GM19240 (cell line): ENCODE results near the gene TMEM181.
"Not testable (repeated sequence)": the region's sequence is repeated elsewhere in the genome, so short reads cannot be mapped to it uniquely, and the experiment has no call there.

ENCODE experiments used
- DNase-seq: peaks from one replicate; pipeline ENCODE4 v3.0.0; 2011; ENCODE audit warnings: low spot score; ENCODE audit not compliant: insufficient read length

The TMEM181 gene

GRCh38 chr6:158559895-158560835, at the start of gene TMEM181:
Gene TMEM181 (plus strand): TSS chr6:158560091. CDS start chr6:158560225, 134 bp downstream.
- peak; percentile 75 for DNase-seq

GRCh38 chr6:158512809-158513208, 47.1 kb upstream of the TMEM181 start:
- DNase-seq = no peak

- no peak for DNase-seq
Observed at GRCh38 chr6:158514176-158514575, 45.7 kb upstream of the TMEM181 start.

DNA sequence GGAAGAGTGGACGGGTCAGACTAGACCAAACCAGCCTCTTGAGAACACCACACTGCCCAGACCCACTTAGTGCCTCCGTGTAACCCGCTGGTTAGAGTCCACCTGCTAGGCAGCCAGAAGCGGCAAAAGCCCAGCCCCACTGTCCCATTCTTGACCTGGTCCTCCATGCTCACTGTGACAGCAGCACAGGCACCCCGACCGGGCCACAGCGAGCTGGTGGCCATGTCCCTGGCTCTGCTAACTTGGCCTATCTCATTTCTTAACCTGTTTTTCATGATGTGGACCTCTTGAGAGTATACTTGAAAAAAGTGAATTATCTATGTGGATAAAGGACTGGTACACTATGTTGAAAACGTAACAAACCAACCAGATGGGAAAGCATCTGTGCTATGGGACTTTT, 44.9 kb upstream of the TMEM181 start:
- no peak for DNase-seq

DNA sequence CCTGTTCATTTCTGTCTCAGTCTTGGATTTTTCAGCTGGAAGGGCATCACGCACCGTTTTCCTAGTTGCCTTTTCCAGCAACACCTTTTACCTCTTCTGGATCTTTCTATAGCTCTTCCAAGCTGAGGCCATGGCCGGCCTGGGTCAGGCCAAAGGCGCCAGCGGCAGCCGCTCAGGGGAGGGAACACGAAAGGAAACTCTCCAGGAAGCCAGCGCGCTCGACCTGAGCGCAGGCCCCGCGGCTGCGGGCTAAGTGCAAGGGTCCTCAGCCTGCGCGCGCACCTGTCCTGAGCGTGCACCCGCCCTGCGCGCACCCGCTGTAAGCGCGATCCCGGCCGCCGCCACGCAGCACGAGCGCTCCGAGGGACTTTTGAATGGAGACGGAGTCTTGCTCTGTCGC, 43.8 kb upstream of the TMEM181 start:
- no peak for DNase-seq

- no peak for DNase-seq
Observed at GRCh38 chr6:158517038-158517437, 42.9 kb upstream of the TMEM181 start.

DNA sequence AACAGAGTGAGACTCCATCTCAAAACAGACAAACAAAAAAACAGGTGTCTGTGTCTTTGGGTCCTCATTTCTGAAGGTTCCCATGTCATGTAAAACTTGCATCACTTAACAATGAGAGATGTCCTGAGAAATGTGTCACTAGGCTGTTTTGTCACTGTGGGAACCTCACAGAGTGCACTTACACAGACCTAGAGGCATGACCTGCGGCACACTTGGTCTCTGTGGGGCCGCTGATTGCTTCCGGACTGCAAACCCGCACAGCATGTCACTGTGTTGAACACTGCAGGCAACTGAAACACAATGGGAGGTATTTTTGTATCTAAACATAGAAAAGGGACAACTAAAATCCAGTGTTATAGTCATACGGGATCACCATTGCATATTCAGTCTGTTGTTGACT, 42.3 kb upstream of the TMEM181 start:
- no peak for DNase-seq

DNA sequence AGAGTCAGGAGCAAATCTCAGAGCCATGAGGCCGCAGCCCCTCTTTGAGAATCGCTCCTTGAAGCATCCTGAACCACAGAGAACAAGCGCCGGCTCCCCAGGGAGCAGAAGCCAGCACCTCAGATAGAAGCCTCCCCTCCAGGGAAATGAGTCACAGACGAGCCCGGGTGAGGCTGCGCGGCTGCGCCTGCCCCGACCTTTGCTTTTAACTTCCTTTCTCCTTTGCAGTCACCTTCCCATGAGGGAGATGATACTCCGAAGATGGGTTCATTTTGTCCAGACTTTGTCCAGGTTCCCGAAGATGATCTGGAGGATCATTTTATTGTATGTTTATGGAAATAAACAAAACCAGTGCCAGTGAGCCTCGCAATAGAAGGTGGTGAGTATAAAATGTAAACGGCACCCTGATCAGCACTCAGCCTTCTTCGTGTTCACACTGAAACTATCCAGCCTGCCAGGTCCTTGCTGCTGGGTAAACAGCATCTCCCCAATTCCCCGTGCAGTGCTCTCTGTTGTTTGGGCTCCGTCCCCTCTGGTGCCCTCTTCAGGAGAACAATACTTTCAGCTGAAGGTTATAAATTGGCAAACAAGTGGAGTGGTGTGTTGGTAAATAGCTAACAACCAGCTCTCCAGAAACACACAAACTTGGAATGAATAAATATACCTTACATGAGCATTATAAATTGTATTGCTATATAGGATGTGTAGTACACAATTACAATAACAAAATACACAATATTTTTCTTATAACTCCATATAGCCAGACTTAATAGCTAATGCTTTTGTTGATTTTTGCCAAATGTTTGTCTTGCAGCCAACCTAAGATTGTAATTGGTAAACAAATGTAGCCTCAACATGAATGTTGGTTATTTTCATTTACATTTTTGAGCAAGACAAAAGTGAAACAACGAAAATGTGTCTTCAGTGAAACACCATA, 41.4 kb upstream of the TMEM181 start:
- DNase-seq = peak; percentile 62

DNA sequence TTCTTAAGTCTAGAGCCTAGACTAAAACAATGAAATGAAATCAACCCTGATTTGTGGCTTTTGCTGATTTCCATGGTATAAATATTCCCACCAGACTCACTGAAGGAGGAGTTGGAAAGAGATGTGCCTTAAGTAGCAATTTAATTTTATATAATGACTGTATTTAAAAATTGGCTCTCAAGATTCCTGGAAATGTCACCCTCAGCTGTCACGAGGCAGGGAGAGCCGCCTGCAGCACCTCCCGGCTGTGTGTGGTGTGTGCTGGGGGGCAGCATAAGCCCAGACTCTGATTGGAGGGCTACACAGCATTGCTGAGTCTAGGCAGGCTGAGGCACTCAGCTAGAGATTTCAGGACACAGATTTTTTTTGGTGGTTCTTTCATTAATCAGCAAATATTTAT, 40.6 kb upstream of the TMEM181 start:
- no peak for DNase-seq

GRCh38 chr6:158519761-158520160, 40.1 kb upstream of the TMEM181 start:
- DNase-seq = no peak

DNA sequence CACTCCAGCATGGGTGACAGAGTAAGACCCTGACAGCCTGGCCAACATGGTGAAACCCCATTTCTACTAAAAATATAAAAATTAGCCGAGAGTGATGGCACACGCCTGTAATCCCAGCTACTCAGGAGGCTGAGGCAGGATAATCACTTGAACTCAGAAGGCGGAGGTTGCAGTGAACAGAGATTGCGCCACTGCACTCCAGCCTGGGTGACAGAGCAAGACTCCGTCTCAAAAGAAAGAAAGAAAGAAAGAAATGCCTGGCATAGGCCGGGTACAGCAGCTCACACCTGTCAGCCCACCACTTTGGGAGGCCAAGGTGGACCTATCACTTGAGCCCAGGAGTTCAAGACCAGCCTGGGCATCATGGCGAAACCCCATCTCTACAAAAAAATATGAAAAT, 38.9 kb upstream of the TMEM181 start:
- not testable (repeated sequence) for DNase-seq

GRCh38 chr6:158521759-158522158, 38.1 kb upstream of the TMEM181 start:
- no peak for DNase-seq

GRCh38 chr6:158522616-158523015, 37.3 kb upstream of the TMEM181 start:
- no peak for DNase-seq

DNA sequence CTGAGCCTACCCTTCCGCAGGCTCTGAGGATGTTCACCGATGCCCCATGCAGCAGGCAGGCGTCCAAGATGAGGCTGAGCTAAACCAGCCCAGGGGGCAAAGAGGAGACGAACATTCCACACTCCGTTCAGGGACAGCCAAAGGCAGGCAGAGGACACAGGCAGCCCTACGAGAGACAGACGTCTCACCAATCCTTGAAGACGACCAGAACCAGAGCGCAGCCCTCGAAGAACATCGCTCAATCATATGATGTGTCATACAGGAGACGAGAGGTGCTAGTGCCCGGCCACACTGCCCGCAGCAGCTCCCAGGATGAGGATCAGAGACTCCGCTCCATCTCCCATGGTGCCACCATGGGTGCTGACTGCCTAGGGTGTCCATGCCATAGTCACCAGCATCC, 35.6 kb upstream of the TMEM181 start:
- no peak for DNase-seq

GRCh38 chr6:158527858-158528257, 32.0 kb upstream of the TMEM181 start:
- not testable (repeated sequence) for DNase-seq

GRCh38 chr6:158528826-158529225, 31.1 kb upstream of the TMEM181 start:
- no peak for DNase-seq

DNA sequence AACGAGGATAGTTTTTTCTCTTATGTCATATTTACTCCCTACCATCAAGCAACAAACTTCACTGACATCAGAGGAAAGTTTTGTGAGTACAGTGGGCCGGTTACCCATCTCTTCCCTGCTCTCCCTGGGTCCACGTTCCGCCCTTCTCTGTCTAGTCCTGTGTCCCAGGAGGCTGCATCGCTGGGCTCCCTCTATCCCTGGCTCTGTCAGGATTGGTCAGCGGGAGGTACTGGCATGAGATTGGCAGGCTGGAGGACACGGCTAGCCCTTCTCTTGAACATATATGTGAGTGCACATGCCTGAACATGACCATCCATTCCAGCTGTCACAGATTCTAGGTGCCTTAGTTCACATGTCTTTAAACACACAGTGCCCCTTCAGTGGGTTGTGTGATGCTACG, 30.3 kb upstream of the TMEM181 start:
- no peak for DNase-seq

DNA sequence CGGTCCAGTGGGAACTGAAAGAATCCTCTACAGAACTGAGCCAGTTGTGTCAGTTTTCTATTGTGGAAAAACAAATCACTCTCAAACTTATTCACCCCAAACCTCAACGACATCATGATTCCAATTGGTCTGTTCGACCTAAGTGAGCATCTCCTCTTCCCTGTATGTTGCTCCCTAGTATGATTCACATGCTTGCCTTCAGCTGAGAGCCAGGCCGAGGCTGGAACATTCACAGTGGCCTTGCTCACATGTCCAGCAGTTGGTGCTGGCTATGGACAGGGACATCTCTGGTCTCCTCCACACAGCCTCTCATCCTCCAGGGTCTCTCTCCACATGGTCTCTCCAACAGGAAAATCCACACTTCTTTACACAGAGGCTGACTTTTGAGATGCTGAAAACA, 28.3 kb upstream of the TMEM181 start:
- no peak for DNase-seq

DNA sequence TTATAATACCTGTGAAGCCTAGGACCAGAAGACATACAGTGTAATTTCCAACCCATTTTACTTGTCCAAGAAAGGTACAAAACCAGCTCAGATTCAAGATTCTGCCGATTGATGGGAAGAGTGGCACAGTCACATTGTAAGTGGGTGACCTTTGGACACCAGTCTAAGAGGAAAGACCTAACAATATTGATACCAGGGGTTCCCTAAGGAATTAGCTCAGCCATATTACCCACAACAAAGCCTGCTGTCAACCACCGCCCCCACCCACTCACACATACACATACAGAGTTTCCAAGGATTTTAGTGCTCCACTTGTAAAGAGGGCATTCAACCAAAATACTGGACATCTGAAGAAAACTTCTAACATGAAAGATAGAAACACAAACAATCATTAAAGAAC, 27.9 kb upstream of the TMEM181 start:
- no peak for DNase-seq

DNA sequence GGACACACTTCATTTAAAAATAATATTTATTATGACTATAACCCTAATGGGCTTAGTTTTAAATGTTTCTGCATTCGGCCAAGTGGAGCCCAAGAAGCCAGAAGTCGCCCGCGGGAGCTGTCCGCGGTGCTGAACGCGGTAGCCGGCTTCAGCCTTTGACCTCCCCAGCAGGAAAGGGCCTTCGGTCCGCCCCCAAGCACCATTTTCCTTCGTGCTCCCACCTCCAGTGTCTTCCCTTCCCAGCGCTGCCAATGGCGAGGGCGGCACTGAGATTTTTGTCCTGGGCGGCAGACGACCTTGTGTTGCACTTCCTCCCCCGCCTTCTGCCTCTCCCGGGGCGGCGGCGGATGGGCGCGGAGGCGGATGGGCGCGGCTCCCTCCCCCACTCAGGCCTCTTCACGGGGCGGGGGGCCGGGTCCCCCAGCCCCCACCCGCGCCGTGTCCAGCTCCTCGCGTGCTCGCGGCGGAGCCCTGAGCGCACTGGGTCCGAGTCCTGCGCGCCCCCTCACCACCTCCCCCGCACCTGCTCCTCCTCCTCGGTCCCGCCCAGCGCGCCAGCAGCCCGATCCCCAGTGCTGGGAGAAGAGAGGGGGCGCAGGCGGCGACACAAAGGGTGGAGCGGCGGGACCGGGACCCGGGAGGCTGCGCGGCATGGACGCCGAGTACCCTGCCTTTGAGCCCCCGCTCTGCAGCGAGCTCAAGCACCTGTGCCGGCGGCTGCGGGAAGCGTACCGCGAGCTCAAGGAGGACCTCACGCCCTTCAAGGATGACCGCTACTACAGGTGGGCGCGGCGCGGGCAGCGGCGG, 23.6 kb upstream of the TMEM181 start:
- DNase-seq = peak; percentile 58
